AG09319 (cell line): ENCODE data around the gene MEGF11.

ENCODE experiments used
- DNase-seq: peaks from one replicate; pipeline ENCODE4 v3.0.0-alpha.2; 2010; ENCODE audit warnings: low read depth; ENCODE audit errors: extremely low read depth
- CTCF ChIP-seq: IDR thresholded peaks from 2 replicates; pipeline ENCODE4 v1.5.1; 2011; ENCODE audit warnings: low read depth, mild to moderate bottlenecking, inconsistent platforms, low read length, moderate library complexity

Gene MEGF11

GRCh38 chr15:66077320-66077663 is 176.3 kb downstream of the MEGF11 start:
- no peak for TF ChIP-seq CTCF
- DNase-seq, result no peak

- TF ChIP-seq CTCF, result no peak
- DNase-seq, result no peak
Measured at GRCh38 chr15:66076591-66077319, 176.8 kb downstream of the MEGF11 start.

GRCh38 chr15:66075947-66076346 is 177.6 kb downstream of the MEGF11 start:
- no peak for TF ChIP-seq CTCF
- no peak for DNase-seq

GRCh38 chr15:66072616-66073361 is 180.8 kb downstream of the MEGF11 start:
- no peak for TF ChIP-seq CTCF
- no peak for DNase-seq

- TF ChIP-seq CTCF, result no peak
- DNase-seq, result no peak
Measured at GRCh38 chr15:66071921-66072295, 181.6 kb downstream of the MEGF11 start.

GRCh38 chr15:66071160-66071920 is 182.2 kb downstream of the MEGF11 start:
- no peak for TF ChIP-seq CTCF
- DNase-seq, result no peak
